Measurements from ENCODE around the gene SPG11. TPM values are rescaled to one million over a fixed set of nuclear protein-coding genes. Genes with fewer than 3 reads are reported as not detected.

Gene SPG11
- total and polyA plus RNA-seq, 4 donors = 17.3 to 65.3 (median 31.3) TPM

DNA sequence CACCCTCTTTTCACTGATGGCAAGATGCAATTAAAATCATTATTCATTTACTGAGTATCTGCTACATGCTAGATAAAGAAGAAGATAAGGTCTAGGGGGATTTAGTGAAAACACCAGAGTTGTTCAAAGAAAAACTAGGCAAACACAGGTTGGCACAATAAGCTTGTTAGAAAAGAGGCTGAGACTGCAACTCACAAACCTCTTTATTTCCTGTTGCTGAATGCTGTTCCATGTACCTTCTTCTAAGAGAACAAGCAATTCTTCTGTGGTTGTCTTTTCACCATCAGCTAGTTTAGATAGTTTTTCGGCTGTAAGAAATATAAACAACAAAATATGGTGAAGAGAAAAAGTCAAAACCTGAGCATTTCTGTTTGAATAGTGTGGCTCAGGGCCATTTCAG is 65.4 kb downstream of the SPG11 start:
- no peaks in the 10 kb centered on the region for H3K9me3 ChIP-seq (ENCODE audit: control insufficient read depth in 4 of 4, low read length in 3 of 4)
- 93% methylated on average over 1 of the region's 1 CpG for WGBS

DNA sequence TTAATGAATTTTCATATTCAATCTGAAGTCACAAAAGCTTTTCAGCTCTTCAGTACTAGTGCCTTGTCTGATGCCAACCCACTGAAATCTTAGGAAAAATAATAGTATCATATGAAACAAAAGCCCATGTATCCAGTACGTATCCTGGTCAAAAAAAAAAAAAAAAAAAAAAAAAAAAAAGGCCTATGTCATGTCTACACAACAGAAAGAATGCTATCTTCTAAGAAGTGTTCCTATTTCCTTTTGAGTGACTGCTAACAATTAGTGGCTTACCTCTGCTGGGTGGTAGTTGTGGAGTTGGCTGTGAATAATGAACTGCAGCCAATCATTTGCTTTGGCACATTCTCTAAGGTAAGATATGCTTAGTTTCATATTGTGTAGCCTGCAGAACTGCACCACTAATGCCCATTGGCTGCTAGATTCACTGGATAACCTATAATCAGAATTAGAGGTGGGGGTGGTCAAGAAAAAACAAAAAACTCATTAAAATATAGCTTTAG is 66.9 kb downstream of the SPG11 start:
- TF ChIP-seq, protein P1, sequence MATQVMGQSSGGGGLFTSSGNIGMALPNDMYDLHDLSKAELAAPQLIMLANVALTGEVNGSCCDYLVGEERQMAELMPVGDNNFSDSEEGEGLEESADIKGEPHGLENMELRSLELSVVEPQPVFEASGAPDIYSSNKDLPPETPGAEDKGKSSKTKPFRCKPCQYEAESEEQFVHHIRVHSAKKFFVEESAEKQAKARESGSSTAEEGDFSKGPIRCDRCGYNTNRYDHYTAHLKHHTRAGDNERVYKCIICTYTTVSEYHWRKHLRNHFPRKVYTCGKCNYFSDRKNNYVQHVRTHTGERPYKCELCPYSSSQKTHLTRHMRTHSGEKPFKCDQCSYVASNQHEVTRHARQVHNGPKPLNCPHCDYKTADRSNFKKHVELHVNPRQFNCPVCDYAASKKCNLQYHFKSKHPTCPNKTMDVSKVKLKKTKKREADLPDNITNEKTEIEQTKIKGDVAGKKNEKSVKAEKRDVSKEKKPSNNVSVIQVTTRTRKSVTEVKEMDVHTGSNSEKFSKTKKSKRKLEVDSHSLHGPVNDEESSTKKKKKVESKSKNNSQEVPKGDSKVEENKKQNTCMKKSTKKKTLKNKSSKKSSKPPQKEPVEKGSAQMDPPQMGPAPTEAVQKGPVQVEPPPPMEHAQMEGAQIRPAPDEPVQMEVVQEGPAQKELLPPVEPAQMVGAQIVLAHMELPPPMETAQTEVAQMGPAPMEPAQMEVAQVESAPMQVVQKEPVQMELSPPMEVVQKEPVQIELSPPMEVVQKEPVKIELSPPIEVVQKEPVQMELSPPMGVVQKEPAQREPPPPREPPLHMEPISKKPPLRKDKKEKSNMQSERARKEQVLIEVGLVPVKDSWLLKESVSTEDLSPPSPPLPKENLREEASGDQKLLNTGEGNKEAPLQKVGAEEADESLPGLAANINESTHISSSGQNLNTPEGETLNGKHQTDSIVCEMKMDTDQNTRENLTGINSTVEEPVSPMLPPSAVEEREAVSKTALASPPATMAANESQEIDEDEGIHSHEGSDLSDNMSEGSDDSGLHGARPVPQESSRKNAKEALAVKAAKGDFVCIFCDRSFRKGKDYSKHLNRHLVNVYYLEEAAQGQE (IDR thresholded peaks at IDR 0.05) = no peak
- TF ChIP-seq, protein P2, sequence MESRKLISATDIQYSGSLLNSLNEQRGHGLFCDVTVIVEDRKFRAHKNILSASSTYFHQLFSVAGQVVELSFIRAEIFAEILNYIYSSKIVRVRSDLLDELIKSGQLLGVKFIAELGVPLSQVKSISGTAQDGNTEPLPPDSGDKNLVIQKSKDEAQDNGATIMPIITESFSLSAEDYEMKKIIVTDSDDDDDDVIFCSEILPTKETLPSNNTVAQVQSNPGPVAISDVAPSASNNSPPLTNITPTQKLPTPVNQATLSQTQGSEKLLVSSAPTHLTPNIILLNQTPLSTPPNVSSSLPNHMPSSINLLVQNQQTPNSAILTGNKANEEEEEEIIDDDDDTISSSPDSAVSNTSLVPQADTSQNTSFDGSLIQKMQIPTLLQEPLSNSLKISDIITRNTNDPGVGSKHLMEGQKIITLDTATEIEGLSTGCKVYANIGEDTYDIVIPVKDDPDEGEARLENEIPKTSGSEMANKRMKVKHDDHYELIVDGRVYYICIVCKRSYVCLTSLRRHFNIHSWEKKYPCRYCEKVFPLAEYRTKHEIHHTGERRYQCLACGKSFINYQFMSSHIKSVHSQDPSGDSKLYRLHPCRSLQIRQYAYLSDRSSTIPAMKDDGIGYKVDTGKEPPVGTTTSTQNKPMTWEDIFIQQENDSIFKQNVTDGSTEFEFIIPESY (IDR thresholded peaks at IDR 0.05) = no peak
- TF ChIP-seq NR2F2 (IDR thresholded peaks at IDR 0.05) = no peak
- TF ChIP-seq HNF4A (conservative IDR thresholded peaks at IDR 0.05) = no peak
- TF ChIP-seq FOXA2 (IDR thresholded peaks at IDR 0.05) = no peak
- no peak for TF ChIP-seq RAD21 (IDR thresholded peaks at IDR 0.05)
- no peak for TF ChIP-seq GABPA (IDR thresholded peaks at IDR 0.05 in 1 of 2, conservative IDR thresholded peaks at IDR 0.05 in 1 of 2)
- TF ChIP-seq SP1 (IDR thresholded peaks at IDR 0.05) = no peak
- TF ChIP-seq, protein P3, sequence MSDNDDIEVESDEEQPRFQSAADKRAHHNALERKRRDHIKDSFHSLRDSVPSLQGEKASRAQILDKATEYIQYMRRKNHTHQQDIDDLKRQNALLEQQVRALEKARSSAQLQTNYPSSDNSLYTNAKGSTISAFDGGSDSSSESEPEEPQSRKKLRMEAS (IDR thresholded peaks at IDR 0.05) = no peak
- DNase-seq (ENCODE audit: low spot score) = no peak
- Histone ChIP-seq H3K36me3 (ENCODE audit: control insufficient read depth in 4 of 4, insufficient read depth in 3 of 4, low read depth in 1 of 4, low read length in 3 of 4) (peaks cover 13 to 68% (median 41%) of the 10 kb centered on the region in 4 donors), H3K27ac (ENCODE audit: low read depth in 1 of 2, low read length in 2 of 2) (no peak overlapping the region), H3K4me3 (ENCODE audit: low read depth in 1 of 3, low read length in 3 of 3) (no peak overlapping the region), H3K27me3 (ENCODE audit: control insufficient read depth in 4 of 4, insufficient read depth in 4 of 4, low read length in 3 of 4) (no peaks in the 10 kb centered on the region), H3K9ac (ENCODE audit: low read depth in 1 of 2, low read length in 2 of 2) (no peak overlapping the region), H3K4me1 (ENCODE audit: control insufficient read depth in 4 of 4, insufficient read depth in 4 of 4, low read length in 3 of 4) (no peaks in the 10 kb centered on the region), H3K9me3 (ENCODE audit: control insufficient read depth in 4 of 4, low read length in 3 of 4) (no peaks in the 10 kb centered on the region)
- WGBS = 97% methylated on average over 1 of the region's 1 CpG

More for the DNA sequence above, 65.4 kb downstream of the SPG11 start:
- H3K36me3 ChIP-seq (ENCODE audit: control insufficient read depth in 4 of 4, insufficient read depth in 3 of 4, low read depth in 1 of 4, low read length in 3 of 4) = peaks cover 8 to 65% (median 38%) of the 10 kb centered on the region in 4 donors
- TF ChIP-seq EGR1 (IDR thresholded peaks at IDR 0.05; ENCODE audit: low read depth in 2 of 2) (no peak), SP1 (IDR thresholded peaks at IDR 0.05) (no peak), RAD21 (IDR thresholded peaks at IDR 0.05) (no peak), HNF4A (conservative IDR thresholded peaks at IDR 0.05) (no peak), GABPA (IDR thresholded peaks at IDR 0.05 in 1 of 2, conservative IDR thresholded peaks at IDR 0.05 in 1 of 2) (no peak), RXRA (IDR thresholded peaks at IDR 0.05) (no peak), TAF1 (conservative IDR thresholded peaks at IDR 0.05) (no peak), FOXA1 (IDR thresholded peaks at IDR 0.05) (no peak), HNF4G (IDR thresholded peaks at IDR 0.05) (no peak), YY1 (IDR thresholded peaks at IDR 0.05) (no peak), FOXA2 (IDR thresholded peaks at IDR 0.05) (no peak), JUND (IDR thresholded peaks at IDR 0.05) (no peak), NR2F2 (IDR thresholded peaks at IDR 0.05) (no peak)
- TF ChIP-seq, protein P2 (IDR thresholded peaks at IDR 0.05) = no peak
- TF ChIP-seq, protein P4, sequence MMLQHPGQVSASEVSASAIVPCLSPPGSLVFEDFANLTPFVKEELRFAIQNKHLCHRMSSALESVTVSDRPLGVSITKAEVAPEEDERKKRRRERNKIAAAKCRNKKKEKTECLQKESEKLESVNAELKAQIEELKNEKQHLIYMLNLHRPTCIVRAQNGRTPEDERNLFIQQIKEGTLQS (IDR thresholded peaks at IDR 0.05) = no peak
- TF ChIP-seq, protein P5, sequence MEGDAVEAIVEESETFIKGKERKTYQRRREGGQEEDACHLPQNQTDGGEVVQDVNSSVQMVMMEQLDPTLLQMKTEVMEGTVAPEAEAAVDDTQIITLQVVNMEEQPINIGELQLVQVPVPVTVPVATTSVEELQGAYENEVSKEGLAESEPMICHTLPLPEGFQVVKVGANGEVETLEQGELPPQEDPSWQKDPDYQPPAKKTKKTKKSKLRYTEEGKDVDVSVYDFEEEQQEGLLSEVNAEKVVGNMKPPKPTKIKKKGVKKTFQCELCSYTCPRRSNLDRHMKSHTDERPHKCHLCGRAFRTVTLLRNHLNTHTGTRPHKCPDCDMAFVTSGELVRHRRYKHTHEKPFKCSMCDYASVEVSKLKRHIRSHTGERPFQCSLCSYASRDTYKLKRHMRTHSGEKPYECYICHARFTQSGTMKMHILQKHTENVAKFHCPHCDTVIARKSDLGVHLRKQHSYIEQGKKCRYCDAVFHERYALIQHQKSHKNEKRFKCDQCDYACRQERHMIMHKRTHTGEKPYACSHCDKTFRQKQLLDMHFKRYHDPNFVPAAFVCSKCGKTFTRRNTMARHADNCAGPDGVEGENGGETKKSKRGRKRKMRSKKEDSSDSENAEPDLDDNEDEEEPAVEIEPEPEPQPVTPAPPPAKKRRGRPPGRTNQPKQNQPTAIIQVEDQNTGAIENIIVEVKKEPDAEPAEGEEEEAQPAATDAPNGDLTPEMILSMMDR (IDR thresholded peaks at IDR 0.05; ENCODE audit: low read depth, low read length, missing input control) = no peak
- no peak for DNase-seq (ENCODE audit: low spot score)
- H3K9ac ChIP-seq (ENCODE audit: low read depth in 1 of 2, low read length in 2 of 2) = no peak overlapping the region
- no peaks in the 10 kb centered on the region for H3K4me1 ChIP-seq (ENCODE audit: control insufficient read depth in 4 of 4, insufficient read depth in 4 of 4, low read length in 3 of 4)
- no peak overlapping the region for H3K27ac ChIP-seq (ENCODE audit: low read depth in 1 of 2, low read length in 2 of 2)
- H3K27me3 ChIP-seq (ENCODE audit: control insufficient read depth in 4 of 4, insufficient read depth in 4 of 4, low read length in 3 of 4) = no peaks in the 10 kb centered on the region
- H3K4me3 ChIP-seq (ENCODE audit: low read depth in 1 of 3, low read length in 3 of 3) = no peak overlapping the region
